Measurements from ENCODE around the gene SLC32A1. TPM values are rescaled to one million over a fixed set of nuclear protein-coding genes. Genes with fewer than 3 reads are reported as not detected.
A peak's percentile ranks its signal among the peaks of the same experiment; 100 is the strongest.

SLC32A1 gene
- total and polyA plus RNA-seq, 2 of the 13 experiments (the other 11 are each of a cell fraction or from before 2014, with no cell fraction given) = not detected

GRCh38 chr20:38730989-38731737, 6.9 kb downstream of the SLC32A1 start (continued):
- no peak for TF ChIP-seq ZBTB10 (CRISPR knock-in tag; IDR thresholded peaks at IDR 0.05; ENCODE audit: borderline replicate concordance)
- 0 out of 2 replicates have a peak, but pooled peaks have one; percentile 40 for TF ChIP-seq NFKBIZ (CRISPR knock-in tag; IDR thresholded peaks at IDR 0.05)
- no peak for TF ChIP-seq MLX (CRISPR knock-in tag; IDR thresholded peaks at IDR 0.05)
- TF ChIP-seq CTCF (CRISPR knock-in tag; IDR thresholded peaks at IDR 0.05) = peak; percentile 99
- no peak for TF ChIP-seq NBN (conservative IDR thresholded peaks at IDR 0.05)
- TF ChIP-seq HNRNPLL (IDR thresholded peaks at IDR 0.05; ENCODE audit: low read depth, low read length, poor library complexity, severe bottlenecking) = peak; percentile 56
- TF ChIP-seq ZNF550 (CRISPR knock-in tag; IDR thresholded peaks at IDR 0.05; ENCODE audit: borderline replicate concordance) = peak; percentile 84; the same call in 1 of the 2 replicates
- no peak for TF ChIP-seq MTA1 (CRISPR knock-in tag; IDR thresholded peaks at IDR 0.05; ENCODE audit: borderline replicate concordance)
- TF ChIP-seq ZNF512B (CRISPR knock-in tag; IDR thresholded peaks at IDR 0.05; ENCODE audit: borderline replicate concordance) = peak; percentile 52; the same call in 1 of the 2 replicates
- peak; percentile 50 for TF ChIP-seq BCL6 (CRISPR knock-in tag; IDR thresholded peaks at IDR 0.05)
- peak; percentile 7; the same call in 1 of the 2 replicates for TF ChIP-seq KMT2B (CRISPR knock-in tag; IDR thresholded peaks at IDR 0.05)
- TF ChIP-seq ZNF44 (CRISPR knock-in tag; IDR thresholded peaks at IDR 0.05) = no peak
- no peak for TF ChIP-seq DR1 (CRISPR knock-in tag; IDR thresholded peaks at IDR 0.05)
- peak; percentile 15; the same call in 1 of the 2 replicates for TF ChIP-seq ZNF614 (CRISPR knock-in tag; IDR thresholded peaks at IDR 0.05; ENCODE audit: borderline replicate concordance)
- no peak for TF ChIP-seq TEAD2 (CRISPR knock-in tag; IDR thresholded peaks at IDR 0.05)
- TF ChIP-seq CREBL2 (CRISPR knock-in tag; IDR thresholded peaks at IDR 0.05; ENCODE audit: borderline replicate concordance) = no peak; the same call in 1 of the 2 replicates
- TF ChIP-seq CEBPG (CRISPR knock-in tag; IDR thresholded peaks at IDR 0.05) = no peak
- TF ChIP-seq ZC3H4 (CRISPR knock-in tag; IDR thresholded peaks at IDR 0.05; ENCODE audit: borderline replicate concordance) = no peak
- no peak for TF ChIP-seq ZNF101 (CRISPR knock-in tag; IDR thresholded peaks at IDR 0.05; ENCODE audit: borderline replicate concordance, low read depth)
- peak; percentile 60; the same call in 1 of the 2 replicates for TF ChIP-seq ZNF331 (CRISPR knock-in tag; IDR thresholded peaks at IDR 0.05)
